GM03348 (cell line): ENCODE data around the gene RPUSD1.
"Not testable (repeated sequence)": the region's sequence is repeated elsewhere in the genome, so short reads cannot be mapped to it uniquely, and the experiment has no call there.

ENCODE experiments used
- DNase-seq: peaks from one replicate; pipeline ENCODE4 v3.0.0; 2012; ENCODE audit warnings: low spot score

RPUSD1 gene

GRCh38 chr16:783404-784161, 4.6 kb downstream of the RPUSD1 start:
- no peak for DNase-seq

DNA sequence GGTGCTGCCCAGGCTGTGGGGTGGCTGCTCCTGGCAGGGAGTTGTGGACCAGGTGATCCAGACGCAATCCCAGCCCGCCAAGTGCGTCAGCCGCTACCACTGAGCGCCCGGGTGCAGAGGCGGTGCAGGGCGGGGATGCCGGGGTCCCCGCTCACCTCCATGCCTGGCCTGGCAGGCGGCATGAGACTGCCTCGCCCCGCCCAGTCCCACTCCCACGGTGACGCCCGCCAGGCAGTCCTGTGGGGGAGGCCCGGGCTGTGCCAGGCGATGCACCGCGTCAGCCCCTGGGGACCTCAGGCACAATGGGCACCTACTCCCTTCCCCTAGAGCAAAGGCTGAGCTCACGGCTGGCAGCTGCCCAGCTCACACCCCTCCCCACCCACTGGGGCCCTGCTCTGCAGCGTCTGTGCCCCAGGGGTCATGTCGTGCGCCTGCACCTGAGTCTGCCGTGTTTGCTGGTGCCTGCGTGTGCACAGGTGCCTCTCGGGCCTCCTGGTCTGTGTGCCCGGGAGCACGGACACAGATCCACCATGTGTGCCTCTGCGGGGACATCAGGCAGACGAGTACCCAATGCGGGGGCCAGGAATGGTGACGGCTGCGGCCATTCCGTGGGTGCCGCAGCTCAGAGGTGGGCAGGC, 5.3 kb downstream of the RPUSD1 start:
- DNase-seq = no peak

- no peak for DNase-seq
Observed at GRCh38 chr16:782258-782657, 5.9 kb downstream of the RPUSD1 start.

DNA sequence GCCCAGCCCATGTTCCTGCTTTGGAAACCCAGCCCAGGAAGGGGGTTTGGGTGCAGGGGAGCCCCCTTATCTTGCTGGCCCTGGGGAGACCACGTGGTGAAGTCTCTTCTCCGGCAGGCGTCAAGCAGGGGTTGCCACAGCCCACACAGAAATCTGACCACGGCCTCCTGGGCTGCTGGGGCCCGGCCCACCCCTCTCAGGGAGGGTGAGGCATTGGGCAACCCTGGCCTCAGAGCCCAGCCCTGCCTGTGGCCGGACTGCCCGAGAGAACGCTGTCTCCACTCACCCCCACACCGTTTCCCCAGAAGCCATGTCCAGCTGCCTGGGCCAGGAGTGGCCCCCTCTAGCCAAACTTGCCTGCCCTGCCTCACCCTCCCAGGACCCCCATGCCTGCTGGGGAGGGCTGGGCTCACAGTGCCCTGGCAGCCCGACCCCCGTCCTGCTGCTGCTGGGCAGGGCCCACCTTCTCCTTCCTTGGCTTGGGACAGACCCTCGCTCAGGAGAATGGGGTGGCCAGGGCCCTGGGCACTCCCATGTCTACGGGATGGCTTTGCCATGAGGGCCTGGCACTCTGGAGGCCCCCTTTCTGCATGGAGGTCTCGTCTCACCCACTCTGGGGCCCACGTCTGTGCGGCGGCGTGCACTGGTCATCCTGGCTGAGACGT, 6.7 kb downstream of the RPUSD1 start:
- no peak for DNase-seq

DNA sequence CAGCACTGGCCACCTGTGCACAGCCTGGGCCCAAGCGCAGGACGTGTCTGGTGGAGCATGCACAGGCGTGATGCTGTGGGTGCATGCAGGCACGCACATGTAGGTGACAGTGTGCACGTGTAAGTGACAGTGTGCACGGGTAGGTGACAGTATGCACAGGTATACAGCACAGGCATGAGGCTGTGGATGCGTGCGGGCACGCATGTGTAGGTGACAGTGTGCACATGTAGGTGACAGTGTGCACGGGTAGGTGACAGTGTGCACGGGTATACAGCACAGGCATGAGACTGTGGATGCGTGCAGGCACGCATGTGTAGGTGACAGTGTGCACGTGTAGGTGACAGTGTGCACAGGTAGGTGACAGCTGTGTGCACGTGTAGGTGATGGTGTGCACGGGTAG, 7.9 kb downstream of the RPUSD1 start:
- DNase-seq = no peak

DNA sequence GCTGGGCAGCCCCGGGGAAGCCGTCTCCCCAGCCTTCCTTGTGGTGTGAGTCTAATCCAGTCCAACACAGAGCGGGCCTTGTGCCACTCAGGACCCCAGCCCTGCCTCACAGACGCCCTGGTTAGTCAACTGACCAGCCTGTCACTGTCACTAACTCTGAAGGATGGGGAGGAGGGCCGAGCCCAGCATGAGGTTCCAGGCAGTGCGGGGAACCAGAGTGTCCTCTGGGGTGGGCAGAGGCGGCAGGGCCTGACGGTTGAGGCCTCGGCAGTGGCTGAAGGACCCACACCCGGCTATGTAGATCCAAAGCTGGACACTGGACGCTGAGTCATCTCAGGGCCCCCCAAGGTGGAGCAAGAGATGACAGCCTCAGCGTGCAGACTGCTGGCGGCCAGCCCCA, 8.6 kb downstream of the RPUSD1 start:
- no peak for DNase-seq

- DNase-seq = no peak
Observed at GRCh38 chr16:778909-779527, 9.2 kb downstream of the RPUSD1 start.

GRCh38 chr16:778447-778846, 9.7 kb downstream of the RPUSD1 start:
- DNase-seq = no peak

DNA sequence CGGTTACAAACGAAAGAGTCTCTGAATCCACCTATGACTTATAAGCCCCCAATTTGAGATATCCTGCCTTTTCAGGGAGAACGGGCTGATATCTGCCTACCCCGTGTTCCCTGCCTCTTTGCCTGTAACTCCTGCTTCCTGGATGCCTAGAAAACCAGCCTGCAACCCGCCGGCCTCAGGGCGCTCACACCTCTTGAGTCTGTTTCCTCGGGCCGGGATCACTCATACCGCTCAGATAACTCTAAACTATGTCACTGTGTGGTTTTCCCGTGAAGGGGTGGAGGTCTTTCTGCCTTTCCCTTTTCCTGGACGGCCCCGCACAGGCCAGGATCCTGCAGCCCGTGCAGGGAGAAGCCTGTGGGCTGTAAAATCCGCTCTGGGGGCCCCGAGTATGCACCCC, 10.4 kb downstream of the RPUSD1 start:
- no peak for DNase-seq

DNA sequence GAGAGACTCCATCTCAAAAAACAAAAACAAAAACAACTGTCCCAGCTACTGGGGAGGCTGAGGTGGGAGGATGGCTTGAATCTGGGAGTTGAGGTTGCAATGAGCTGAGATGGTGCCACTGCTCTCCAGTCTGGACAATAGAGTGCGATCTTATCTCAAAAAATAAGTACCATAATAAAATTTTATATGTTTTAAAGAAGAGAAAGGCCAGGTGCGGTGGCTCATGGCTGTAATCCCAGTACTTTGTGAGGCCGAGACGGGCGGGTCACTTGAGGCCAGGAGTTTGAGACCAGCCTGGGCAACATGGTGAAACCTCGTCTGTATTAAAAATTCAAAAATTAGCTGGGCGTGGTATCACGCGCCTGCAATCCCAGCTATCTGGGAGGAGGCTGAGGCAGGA, 11.4 kb downstream of the RPUSD1 start:
- DNase-seq = no peak

GRCh38 chr16:776298-776697, 11.9 kb downstream of the RPUSD1 start:
- not testable (repeated sequence) for DNase-seq

DNA sequence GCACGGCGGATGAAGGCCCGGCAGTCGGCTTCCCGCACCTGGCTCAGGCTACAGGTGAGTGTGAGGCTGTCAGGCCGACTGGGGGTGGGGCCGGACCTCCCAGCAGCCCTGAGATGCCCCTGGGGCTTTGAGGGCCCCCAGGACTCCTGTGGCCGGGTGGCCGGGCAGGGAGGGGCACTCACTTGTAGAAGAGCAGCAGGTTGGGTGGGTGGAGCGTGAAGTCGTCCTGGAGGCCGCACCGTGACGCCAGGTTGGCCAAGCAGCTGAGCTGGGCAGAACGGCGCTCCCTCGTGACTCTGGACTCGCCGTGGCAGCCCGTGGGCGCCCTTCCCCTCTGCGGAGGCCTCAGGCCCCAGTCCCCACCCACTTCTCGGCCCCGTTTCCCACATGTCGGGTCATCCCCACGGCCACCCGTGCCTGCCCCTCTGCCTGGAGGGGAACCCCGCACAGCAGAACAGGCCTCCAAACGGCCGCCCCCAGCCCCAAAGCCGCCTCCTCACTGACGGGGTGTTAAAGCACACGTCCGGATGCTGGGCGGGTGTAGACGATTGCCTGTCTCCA, 12.9 kb downstream of the RPUSD1 start:
- no peak for DNase-seq

- no peak for DNase-seq
Observed at GRCh38 chr16:774086-775001, 13.8 kb downstream of the RPUSD1 start.

GRCh38 chr16:772959-773358, 15.2 kb downstream of the RPUSD1 start:
- no peak for DNase-seq

DNA sequence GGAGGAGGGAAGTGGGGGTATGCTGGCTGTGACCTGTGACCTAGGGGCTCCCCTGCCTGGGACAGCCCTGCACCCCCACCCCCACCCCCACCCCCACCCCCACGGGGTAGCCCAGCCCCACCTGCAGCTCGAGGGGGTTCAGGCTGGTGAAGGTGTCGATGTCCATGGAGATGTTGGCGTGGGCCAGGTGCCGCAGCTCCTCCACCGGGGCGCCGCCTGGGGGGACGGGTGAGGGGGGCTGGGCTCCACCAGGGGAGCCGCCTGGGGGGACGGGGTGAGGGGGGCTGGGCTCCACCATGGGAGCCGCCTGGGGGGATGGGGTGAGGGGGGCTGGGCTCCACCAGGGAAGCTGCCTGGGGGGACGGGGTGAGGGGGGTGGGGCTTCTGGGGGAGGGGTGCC, 17.8 kb downstream of the RPUSD1 start:
- no peak for DNase-seq

- no peak for DNase-seq
Observed at GRCh38 chr16:769934-770333, 18.2 kb downstream of the RPUSD1 start.

DNA sequence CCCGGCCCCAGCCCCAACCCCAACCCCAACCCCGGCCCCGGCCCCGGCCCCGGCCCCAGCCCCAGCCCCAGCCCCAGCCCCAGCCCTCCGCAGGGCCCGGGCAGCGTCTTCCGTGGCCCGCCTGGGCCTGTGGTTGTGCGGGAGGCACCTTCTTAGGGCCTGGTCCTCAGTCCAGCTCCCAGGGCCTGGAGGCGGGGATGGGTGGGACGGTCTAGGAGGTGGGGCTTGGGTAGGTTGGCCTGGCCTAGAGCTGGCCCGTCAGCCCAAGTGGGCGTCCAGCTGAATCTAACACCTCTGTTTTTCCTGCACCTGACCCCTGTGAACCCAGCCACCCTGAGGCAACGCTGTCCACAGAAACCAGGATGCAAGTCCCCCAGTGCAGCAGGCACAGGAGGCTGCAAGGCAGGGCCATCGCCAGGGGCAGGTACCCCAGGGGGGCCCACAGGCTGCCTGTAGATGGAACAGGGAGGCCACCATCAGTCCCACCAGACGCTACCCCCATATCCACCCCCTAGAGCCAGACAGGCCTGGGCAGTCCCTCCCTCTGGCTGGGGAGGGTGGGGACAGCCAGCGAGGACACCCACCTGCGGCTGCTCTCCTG, 18.9 kb downstream of the RPUSD1 start:
- DNase-seq = no peak

DNA sequence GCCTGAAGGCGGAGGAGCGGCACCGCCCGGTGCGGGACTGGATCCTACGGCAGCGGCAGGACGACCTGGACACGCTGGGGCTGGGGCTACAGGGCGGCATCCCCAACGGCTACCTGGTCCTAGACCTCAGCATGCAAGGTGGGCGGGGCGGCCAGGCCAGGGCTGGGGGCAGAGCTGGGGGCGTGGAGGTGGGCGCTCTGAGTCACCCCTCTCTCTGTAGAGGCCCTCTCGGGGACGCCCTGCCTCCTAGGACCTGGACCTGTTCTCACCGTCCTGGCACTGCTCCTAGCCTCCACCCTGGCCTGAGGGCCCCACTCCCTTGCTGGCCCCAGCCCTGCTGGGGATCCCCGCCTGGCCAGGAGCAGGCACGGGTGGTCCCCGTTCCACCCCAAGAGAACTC, 19.8 kb downstream of the RPUSD1 start:
- no peak for DNase-seq

GRCh38 chr16:767743-768235, 20.4 kb downstream of the RPUSD1 start:
- no peak for DNase-seq

DNA sequence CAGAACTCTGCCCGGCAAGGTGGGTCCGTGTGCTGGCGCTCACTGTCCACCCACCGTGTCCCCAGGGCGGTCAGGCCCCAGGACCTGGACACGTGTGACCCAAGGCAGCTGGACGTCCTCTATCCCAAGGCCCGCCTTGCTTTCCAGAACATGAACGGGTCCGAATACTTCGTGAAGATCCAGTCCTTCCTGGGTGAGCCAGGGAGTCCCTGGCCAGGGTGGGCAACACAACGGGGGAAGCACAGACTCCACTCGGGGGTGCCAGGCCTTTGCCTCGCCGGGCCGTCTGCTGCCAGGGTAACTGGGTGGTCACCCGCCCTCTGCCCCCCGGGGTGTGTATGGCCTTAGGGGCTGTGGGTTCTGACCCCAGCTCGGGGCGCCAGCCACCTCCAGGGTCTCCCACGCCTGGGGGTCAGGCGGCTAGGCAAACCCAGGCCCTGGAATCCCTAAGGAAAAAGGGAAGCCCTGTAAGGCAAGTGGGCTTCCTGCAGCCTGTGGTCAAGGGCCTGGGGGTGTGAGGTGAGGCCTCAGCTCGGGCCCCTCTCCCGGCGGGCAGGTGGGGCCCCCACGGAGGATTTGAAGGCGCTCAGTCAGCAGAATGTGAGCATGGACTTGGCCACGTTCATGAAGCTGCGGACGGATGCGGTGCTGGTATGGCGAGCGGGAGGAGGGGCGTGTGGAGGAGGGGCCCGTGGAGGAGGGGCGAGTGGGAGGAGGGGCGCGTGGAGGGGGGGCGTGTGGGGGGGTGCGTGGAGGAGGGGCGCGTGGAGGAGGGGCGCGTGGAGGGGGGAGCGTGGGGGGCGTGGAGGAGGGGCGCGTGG, 21.2 kb downstream of the RPUSD1 start:
- no peak for DNase-seq
